ENCODE results near the gene C3AR1.
"Not testable (repeated sequence)": the region's sequence is repeated elsewhere in the genome, so short reads cannot be mapped to it uniquely, and the experiment has no call there.

The C3AR1 gene

GRCh38 chr12:8026291-8026900 lies 39.8 kb downstream of the C3AR1 start:
- peak; percentile 97 for DNase-seq

- no peak for DNase-seq
These were observed 47.2 kb downstream of the C3AR1 start for GRCh38 chr12:8018666-8019581.

- not testable (repeated sequence) for DNase-seq
These were observed 47.9 kb downstream of the C3AR1 start for GRCh38 chr12:8018213-8018612.

GRCh38 chr12:8014836-8015235 lies 51.3 kb downstream of the C3AR1 start:
- DNase-seq: no peak

- DNase-seq: peak; percentile 32
These were observed 53.4 kb downstream of the C3AR1 start for GRCh38 chr12:8012651-8013309.

GRCh38 chr12:8011331-8011730 lies 54.8 kb downstream of the C3AR1 start:
- no peak for DNase-seq
